Hindlimb muscle (tissue), 1 donor: ENCODE results near the gene OSCP1. TPM values are rescaled to one million over a fixed set of nuclear protein-coding genes. Genes with fewer than 3 reads are reported as not detected.

Source experiments
- DNase-seq: peaks from one replicate; pipeline ENCODE4 v3.0.0-alpha.2; 2013
- polyA plus RNA-seq: library from polyadenylated mRNA; unstranded; fragments of 120-200 nt; gene quantifications from one replicate; pipeline ENCODE4 v1.2.1, GENCODE V29; 2013; ENCODE audit not compliant: insufficient read length

The OSCP1 gene
- polyA plus RNA-seq, 1 donor, result 5.4 TPM

- no peak for DNase-seq
These were observed 22.4 kb upstream of the OSCP1 start for GRCh38 chr1:36472656-36473055.

DNA sequence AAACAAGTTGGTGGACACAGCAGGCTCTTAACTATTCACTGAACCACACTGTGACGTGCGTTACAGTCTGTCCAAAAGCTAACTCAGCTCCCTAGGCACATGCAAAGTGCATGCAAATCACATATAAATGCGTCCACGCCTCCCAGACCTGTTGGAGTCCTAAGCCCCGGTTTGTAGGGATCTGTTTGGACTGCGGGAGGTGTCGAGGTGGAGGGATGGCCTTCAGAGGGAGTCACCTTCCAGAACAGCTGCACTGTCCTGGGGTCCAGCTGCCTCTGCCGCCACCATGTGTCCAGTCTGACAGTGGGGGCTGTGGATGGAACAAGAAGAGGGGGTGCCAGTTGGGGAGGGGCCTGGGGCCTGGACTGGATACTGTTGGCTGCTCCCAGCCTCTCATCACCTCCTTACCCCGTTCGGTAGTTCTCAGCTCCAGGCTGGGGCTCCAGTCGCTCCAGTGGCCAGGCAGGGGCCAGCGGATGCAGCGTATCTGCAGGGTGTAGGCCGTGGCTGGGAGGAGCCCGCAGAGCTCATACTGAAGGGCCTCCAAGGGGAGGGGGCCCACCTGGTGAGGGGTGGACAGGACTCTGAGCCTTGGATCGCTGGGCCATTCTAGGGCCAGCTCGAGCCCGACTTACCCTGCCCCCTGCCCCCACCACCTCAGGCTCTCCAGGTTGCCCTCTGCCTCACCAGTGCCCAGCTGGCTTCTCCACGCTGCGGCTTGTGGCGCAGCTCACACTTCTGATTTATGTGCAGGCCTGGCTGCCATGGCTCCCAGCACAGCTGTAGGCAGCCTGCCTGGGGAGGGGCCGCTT, 21.8 kb upstream of the OSCP1 start:
- DNase-seq, result no peak

DNA sequence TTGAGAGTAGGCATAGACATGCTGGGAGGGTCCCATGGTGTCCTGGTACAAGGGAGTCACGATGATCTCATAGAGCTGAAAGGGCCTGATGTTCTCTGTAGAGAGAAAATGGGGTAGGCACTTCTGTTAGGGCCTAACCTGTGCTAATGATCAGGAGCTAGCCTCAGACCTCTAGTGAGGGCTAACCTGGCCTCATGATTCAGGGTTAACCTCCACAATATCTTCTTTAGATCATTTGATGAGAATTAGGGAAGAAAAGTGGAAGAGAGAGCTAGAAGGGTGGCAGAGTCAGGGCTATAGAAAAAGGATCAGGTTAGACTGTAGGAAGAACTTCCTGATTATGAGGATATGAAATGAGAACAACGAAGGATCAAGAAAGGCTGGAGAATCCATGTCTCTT, 18.9 kb upstream of the OSCP1 start:
- DNase-seq, result no peak

DNA sequence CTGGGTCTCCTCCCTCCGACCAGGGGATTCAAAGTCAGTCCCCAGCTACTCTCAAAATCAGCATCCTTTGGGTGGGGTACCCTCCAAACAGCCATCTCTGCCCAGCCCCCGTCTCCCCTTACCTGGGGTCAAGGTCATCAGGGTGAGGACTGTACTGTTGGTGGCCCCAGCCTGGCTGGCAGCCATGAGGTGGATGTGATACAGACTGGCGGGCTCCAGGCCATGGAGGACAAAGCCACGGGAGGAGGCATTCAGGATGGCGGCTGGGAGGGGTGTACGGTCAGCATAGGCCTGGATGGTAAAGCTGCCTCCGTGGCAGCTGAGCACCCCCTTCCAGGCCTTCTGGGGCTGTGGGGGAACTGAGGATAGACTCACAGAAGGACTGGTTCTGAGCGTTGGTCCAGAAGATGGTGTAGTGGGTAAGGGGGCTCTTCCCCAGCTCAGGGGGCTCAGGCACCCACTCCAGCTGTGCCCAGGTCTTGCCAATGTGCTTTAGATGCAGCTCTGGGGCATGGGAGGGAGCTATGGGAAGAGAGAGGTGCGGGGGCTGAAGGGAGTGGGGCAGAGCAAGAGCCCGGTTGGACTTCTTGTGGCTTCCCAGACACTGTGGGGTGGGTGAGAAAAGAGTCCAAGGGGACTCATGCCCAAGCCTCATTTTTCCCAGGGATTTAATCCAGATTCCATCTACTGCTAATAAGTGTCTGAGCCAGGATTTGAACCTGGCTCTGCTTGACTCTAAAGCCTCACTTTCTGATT, 17.6 kb upstream of the OSCP1 start:
- no peak for DNase-seq

GRCh38 chr1:36467027-36467410, 16.8 kb upstream of the OSCP1 start:
- DNase-seq, result no peak

- no peak for DNase-seq
These were observed 16.2 kb upstream of the OSCP1 start for GRCh38 chr1:36466370-36467026.

DNA sequence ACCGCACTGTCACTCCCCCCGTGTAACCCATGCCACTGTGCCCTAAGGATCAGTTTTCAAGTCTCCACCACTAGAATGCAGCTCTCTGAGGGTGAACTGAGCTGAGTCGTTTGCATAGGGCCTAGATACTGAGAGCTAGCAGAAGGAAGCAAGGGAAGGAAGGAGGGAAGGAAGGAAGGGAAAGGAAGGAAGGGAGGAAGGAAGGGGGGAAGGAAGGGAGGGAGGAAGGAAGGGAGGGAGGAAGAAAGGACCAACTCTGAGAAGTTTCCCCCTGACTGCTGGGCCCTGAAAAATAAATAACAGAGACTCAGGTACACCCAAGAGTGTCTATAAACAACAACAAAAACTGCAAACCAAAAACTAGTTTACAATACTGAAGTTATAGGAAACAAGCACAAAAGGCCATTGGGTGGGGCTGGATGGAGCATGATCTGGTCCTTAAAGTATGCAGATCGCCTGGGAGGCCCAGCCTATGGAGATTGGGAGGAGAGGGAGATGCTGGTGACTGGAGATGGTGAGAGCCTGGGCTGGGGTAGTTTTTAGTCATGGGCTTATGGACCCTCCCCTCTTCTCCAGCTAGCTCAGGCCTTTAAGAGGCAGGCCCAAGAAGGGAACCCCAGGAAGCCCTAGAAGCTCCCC, 15.6 kb upstream of the OSCP1 start:
- no peak for DNase-seq

DNA sequence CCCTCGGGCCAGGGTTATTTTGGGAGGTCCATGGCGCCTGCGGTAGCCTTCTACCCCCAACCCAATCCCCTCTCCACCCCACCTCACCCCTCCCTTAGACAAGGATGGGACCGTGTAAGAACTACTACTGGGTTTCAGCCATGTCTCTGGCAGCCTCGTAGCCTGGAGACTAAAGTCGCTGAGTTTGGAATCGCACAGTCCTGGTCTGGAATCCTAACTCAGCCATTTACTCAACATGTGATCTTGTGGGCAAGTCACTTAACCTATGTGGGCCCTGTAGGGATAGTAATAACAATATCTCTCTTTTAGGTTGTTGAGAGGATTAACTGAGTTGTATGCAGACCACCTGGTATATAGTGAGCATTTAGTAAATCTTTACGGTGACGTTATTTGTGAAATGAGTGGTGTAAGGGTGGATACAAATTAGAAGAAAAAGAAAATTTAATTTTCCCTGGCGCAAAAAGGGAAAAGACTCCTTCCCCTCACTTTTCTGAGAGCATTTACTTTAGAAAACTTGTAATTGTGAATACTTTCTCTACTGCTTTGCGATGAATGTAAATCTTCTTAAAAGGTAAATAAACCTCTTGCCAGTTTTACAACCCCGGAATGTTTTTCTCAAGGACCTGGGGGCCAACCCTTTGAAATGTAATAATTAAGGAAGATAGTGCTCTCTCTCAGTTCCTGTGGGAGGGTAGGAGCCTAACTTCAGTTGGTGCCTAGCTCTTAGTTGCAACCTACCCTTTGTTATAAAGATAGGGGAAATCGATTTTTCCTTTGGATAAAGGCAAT, 14.5 kb upstream of the OSCP1 start:
- no peak for DNase-seq

GRCh38 chr1:36463803-36464604, 13.8 kb upstream of the OSCP1 start, which contains the start of gene MRPS15:
TSS of gene MRPS15 (minus strand) at chr1:36464384. CDS start at chr1:36464275, 109 bp downstream.
- DNase-seq, result peak; percentile 95

DNA sequence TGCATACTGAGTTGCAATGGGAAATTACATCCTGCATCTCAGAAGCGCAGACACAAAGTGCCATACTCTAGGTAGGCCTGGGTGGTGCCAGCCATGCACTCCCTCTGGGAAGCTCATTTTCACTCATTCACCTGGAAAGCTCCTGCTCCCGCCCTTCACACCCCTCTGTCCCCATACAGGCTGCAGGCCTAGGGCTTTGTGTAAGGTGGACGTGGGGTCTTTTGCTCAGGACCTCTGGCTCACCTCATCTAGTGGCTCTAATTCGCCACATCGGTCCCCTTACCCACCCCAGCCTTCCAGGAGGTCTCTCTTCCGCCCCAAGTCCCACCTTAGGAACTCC, 13.2 kb upstream of the OSCP1 start:
- no peak for DNase-seq

DNA sequence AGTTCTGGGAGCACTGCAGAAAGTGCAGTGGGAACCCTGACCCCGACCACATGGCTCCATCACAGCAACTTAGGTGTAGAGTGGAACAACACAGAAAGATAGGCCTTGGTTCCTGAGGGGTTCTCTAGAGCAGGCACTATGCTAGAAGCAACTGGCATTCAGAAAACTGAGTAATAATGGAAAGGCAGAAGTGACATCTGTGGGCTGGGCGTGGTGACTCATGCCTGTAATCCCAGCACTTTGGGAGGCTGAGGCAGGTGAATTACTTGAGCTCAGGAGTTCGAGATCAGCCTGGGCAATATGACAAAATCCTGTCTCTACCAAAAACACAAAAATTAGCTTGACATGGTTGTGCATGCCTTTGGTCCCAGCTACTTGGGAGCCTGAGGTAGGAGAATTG, 8.7 kb upstream of the OSCP1 start:
- DNase-seq, result no peak

GRCh38 chr1:36457691-36458090, 7.4 kb upstream of the OSCP1 start:
- no peak for DNase-seq

- no peak for DNase-seq
These were observed 6.2 kb upstream of the OSCP1 start for GRCh38 chr1:36456391-36456928.

GRCh38 chr1:36455386-36455785, 5.1 kb upstream of the OSCP1 start:
- no peak for DNase-seq

GRCh38 chr1:36453600-36454388, 3.5 kb upstream of the OSCP1 start:
- DNase-seq, result no peak

DNA sequence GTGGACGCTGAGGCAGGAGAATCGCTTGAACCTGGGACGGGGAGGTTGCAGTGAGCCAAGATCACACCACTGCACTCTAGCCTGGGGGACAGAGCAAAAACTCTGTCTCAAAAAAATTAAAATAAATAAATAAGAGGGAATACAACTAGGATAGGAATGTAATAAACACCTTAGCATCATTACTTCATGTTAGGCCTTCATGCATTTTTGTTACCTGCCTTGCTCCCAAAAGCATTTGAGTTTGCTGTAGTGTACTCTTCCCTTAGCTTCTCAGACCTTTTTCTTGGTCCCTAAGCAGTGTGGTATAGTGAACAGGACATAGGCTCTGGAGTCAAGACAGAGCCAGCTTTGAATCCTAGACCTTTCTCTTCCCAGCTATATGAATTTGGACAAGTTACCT, 2.8 kb upstream of the OSCP1 start:
- DNase-seq, result no peak

- DNase-seq, result no peak
These were observed 661 bp upstream of the OSCP1 start for GRCh38 chr1:36450919-36451305.

DNA sequence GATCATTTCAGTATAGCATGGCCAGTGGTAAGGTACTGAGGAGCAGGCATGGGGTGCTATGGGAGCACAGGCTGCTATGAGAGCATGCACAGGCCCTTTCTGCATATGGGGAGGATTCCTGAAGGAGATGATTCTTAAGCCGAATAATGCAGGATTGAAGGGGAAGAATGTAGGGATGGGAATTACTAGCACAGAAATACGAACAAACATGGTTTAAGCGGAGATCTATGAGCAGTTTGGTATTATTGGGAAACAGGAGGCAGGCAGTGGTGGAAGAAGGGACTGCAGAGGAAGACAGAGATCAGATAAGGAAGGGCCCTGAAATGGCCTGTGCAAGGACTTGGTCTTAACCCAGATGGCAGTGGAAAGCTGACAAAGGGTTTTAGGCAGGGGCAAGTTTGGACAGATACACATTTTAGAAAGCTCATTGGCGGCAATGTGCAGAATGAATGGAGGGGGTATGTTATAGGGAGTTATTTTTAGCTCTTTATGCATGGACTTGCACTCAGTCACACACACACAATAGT, 1.7 kb downstream of the OSCP1 start:
- DNase-seq, result no peak

- no peak for DNase-seq
These were observed 2.8 kb downstream of the OSCP1 start for GRCh38 chr1:36447450-36447849.

DNA sequence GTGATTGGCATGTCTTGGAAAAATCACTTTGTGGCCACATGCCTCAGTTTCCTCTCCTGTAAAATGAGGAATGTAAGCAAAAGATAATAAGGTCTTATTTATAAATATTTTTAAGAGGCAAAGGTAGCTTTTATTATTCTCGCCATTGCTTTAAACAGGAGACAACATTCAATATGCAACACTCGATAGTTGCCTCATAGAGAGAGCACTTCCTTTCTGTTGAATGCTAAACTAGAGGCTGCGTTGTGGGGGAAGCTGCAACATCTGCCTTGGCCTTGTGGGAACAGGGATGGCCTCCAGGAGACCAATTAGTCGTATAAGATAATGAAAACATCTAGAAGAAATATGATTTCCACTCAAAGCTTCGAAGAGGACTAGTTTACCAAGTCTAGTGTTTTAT, 3.5 kb downstream of the OSCP1 start:
- no peak for DNase-seq
